Muscle of leg (tissue), 11 donors: ENCODE data around the gene ITFG1. TPM values are rescaled to one million over a fixed set of nuclear protein-coding genes. Genes with fewer than 3 reads are reported as not detected.
"Not testable (repeated sequence)": the region's sequence is repeated elsewhere in the genome, so short reads cannot be mapped to it uniquely, and the experiment has no call there.

ENCODE experiments used
- DNase-seq: peaks from one replicate; pipeline ENCODE4 v3.0.0; 2013
- H3K27ac ChIP-seq: one replicate; pipeline ENCODE4 v1.5.1; 2013; ENCODE audit warnings: mild to moderate bottlenecking, low read length, control low read depth
- H3K27me3 ChIP-seq: one replicate; pipeline ENCODE4 v1.6.1; 2013; ENCODE audit warnings: low read length; ENCODE audit not compliant: control insufficient read depth, insufficient read depth
- H3K36me3 ChIP-seq: one replicate; pipeline ENCODE4 v1.6.1; 2013; ENCODE audit warnings: low read length; ENCODE audit not compliant: control insufficient read depth, insufficient read depth
- H3K4me1 ChIP-seq: one replicate; pipeline ENCODE4 v1.6.1; 2013; ENCODE audit warnings: low read length; ENCODE audit not compliant: control insufficient read depth, insufficient read depth
- H3K4me3 ChIP-seq: one replicate; pipeline ENCODE4 v1.5.1; 2013; ENCODE audit warnings: low read length, control low read depth
- H3K9me3 ChIP-seq: replicated peaks from 2 replicates; pipeline ENCODE4 v1.6.1; 2013; ENCODE audit warnings: low read depth, low read length; ENCODE audit not compliant: control insufficient read depth
- WGBS: methylation state at CpG from one replicate; pipeline ENCODE4 v1.1.5; 2013; ENCODE audit warnings: missing lambda C conversion rate; ENCODE audit not compliant: insufficient coverage; 5-methylcytosine and 5-hydroxymethylcytosine counted together
- polyA plus RNA-seq, 8 donors: library from polyadenylated mRNA; unstranded; fragments of 120-200 nt; gene quantifications; one replicate each; pipeline versions ENCODE4 v1.2.1 to v1.2.3, GENCODE V29; 2013; ENCODE audit warnings: inconsistent platforms in 1 of 8, low replicate concordance in 1 of 8; ENCODE audit not compliant: insufficient read length in 8 of 8, insufficient read depth in 1 of 8
- total RNA-seq: library from RNA; stranded (reverse); fragments of 120-200 nt; gene quantifications from one replicate; pipeline ENCODE4 v1.2.4, GENCODE V29; 2013

ITFG1 gene
- total and polyA plus RNA-seq, 9 donors = 65.3 to 99.1 (median 81.1) TPM

- no CpG with 5 or more reads among the region's 2 CpGs for WGBS
- H3K27ac ChIP-seq, H3K4me3 ChIP-seq, H3K36me3 ChIP-seq, H3K27me3 ChIP-seq, H3K4me1 ChIP-seq, H3K9me3 ChIP-seq, DNase-seq: not testable (repeated sequence)
Observed at GRCh38 chr16:47434274-47434673, 26.6 kb downstream of the ITFG1 start.

GRCh38 chr16:47431960-47432359 lies 28.9 kb downstream of the ITFG1 start:
- no peak for DNase-seq
- H3K27ac ChIP-seq = no peak overlapping the region
- WGBS = 67% methylated on average over 1 of the region's 3 CpGs
- H3K9me3 ChIP-seq = peaks cover 2% of the 10 kb centered on the region
- H3K4me3 ChIP-seq = no peak overlapping the region
- no peaks in the 10 kb centered on the region for H3K4me1 ChIP-seq
- no peaks in the 10 kb centered on the region for H3K27me3 ChIP-seq
- H3K36me3 ChIP-seq = peaks cover 5% of the 10 kb centered on the region

- peaks cover 2% of the 10 kb centered on the region for H3K9me3 ChIP-seq
- no CpG with 5 or more reads among the region's 1 CpG for WGBS
- DNase-seq = no peak
- no peak overlapping the region for H3K4me3 ChIP-seq
- H3K4me1 ChIP-seq = no peaks in the 10 kb centered on the region
- no peaks in the 10 kb centered on the region for H3K27me3 ChIP-seq
- H3K36me3 ChIP-seq = peaks cover 16% of the 10 kb centered on the region
- H3K27ac ChIP-seq = no peak overlapping the region
Observed at GRCh38 chr16:47426806-47427205, 34.1 kb downstream of the ITFG1 start.

GRCh38 chr16:47424846-47425245 lies 36.0 kb downstream of the ITFG1 start:
- no peaks in the 10 kb centered on the region for H3K4me1 ChIP-seq
- H3K36me3 ChIP-seq = peaks cover 16% of the 10 kb centered on the region
- H3K27me3 ChIP-seq = no peaks in the 10 kb centered on the region
- H3K27ac ChIP-seq = no peak overlapping the region
- H3K4me3 ChIP-seq = no peak overlapping the region
- DNase-seq = no peak
- no peaks in the 10 kb centered on the region for H3K9me3 ChIP-seq
- 94% methylated on average over 13 of the region's 13 CpGs for WGBS

DNA sequence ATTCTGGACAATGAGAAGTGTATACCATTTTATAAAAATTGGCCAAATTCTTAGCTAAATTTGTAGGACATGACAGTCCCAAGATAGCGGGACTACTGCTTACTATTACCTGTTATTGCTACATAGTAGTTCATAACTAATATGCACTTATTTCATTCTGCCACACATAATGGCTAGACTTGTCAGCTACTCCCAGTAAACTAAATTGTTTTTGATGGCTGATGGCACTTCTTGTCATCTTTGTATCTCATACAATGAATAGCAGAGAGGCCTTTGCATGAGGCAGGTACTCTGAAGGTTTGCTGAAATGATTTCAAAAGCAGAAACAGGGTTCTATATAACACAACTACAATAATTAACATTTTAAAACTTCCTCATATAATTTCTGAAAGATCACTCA lies 44.0 kb downstream of the ITFG1 start:
- Histone ChIP-seq H3K36me3 (no peaks in the 10 kb centered on the region), H3K4me1 (no peaks in the 10 kb centered on the region), H3K27ac (no peak overlapping the region), H3K27me3 (no peaks in the 10 kb centered on the region), H3K4me3 (no peak overlapping the region), H3K9me3 (no peaks in the 10 kb centered on the region)
- no CpG with 5 or more reads among the region's 1 CpG for WGBS
- no peak for DNase-seq

DNA sequence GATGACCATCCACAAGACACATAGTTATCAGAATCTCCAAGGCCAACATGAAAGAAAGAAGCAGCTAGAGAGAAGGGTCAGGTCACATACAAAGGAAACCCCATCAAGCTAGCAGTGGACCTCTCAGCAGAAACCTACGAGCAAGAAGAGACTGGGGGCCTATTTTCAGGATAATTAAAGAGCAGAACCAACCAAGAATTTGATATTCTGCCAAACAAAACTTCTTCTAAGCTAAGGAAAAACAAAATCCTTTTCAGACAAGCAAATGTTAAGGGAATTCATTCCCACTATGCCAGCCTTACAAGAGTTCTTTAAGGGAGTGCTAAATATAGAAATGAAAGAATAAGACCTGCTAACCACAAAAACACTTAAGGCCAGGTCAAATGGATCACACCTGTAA lies 47.8 kb downstream of the ITFG1 start:
- H3K4me3 ChIP-seq = no peak overlapping the region
- H3K27ac ChIP-seq = no peak overlapping the region
- no CpG with 5 or more reads among the region's 1 CpG for WGBS
- H3K9me3 ChIP-seq = no peaks in the 10 kb centered on the region
- H3K27me3 ChIP-seq = no peaks in the 10 kb centered on the region
- no peaks in the 10 kb centered on the region for H3K4me1 ChIP-seq
- no peak for DNase-seq
- no peaks in the 10 kb centered on the region for H3K36me3 ChIP-seq

DNA sequence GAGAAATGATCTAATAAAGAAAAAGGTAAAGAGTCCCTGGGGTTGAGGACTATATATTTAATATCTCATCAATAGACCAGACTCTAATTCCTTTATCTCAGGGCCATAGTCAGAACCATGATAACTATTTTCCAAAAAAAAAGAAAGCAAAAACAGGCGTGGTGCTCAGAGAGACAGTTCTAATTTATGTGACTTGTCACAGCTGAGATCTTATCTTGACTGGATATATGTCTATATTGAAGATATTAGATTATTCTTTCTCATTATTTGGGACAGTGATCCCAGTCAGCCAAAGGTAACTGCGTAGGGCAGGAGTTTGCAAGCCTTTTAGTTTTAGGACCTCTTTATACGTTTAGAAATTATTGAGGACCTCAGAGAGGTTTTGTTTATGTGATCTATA lies 52.4 kb downstream of the ITFG1 start:
- no CpG with 5 or more reads among the region's 3 CpGs for WGBS
- H3K36me3 ChIP-seq = no peaks in the 10 kb centered on the region

DNA sequence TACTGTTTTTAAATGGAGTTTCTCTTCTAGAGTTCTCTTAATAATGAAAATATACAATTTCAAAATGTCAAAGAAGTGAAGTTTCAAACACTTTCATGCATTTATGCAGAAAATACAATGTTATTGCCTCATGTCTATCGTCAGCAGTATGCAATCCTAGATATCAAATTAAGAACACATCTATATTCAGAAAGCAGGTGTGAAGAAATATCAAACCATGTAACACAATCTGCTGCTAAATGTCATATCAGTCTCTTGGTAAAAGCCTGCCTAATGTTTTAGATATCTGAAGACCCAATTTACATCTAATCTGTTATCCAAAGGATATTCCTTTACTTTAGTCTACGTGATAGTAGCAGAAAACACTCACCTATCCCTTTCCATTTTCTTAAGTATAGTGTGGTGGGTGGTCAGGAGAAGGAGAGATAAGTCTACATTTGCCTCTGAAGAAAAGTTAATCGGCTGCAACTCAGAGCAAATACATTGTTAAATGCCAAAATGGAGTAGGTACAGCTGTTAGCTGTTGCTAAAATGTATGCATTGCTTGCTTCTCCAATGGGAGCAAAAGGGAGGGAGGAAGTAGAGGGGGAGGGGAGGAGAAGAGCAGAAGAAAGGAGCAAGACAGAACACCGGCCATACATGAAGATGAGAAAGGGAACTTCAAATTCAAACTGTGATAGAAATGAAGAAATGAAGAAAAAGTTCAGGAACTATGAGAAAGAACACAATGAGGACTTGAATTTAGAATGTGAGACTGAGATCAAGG lies 64.9 kb downstream of the ITFG1 start:
- WGBS = 48% methylated on average over 2 of the region's 4 CpGs
- Histone ChIP-seq H3K27me3 (no peaks in the 10 kb centered on the region), H3K9me3 (no peaks in the 10 kb centered on the region), H3K27ac (peak overlapping the region; percentile 49), H3K4me1 (peaks cover 4% of the 10 kb centered on the region), H3K4me3 (peak overlapping the region; percentile 27), H3K36me3 (no peaks in the 10 kb centered on the region)
- DNase-seq = peak; percentile 29

More for the DNA sequence above, 52.4 kb downstream of the ITFG1 start:
- DNase-seq = no peak
- no peaks in the 10 kb centered on the region for H3K9me3 ChIP-seq
- no peaks in the 10 kb centered on the region for H3K4me1 ChIP-seq
- no peaks in the 10 kb centered on the region for H3K27me3 ChIP-seq
- H3K4me3 ChIP-seq = no peak overlapping the region
- H3K27ac ChIP-seq = no peak overlapping the region

GRCh38 chr16:47392081-47392480 lies 68.8 kb downstream of the ITFG1 start:
- no peak overlapping the region for H3K4me3 ChIP-seq
- H3K4me1 ChIP-seq = peaks cover 6% of the 10 kb centered on the region
- 73% methylated on average over 2 of the region's 8 CpGs for WGBS
- H3K27me3 ChIP-seq = no peaks in the 10 kb centered on the region
- DNase-seq = peak; percentile 25
- no peaks in the 10 kb centered on the region for H3K9me3 ChIP-seq
- H3K36me3 ChIP-seq = no peaks in the 10 kb centered on the region
- no peak overlapping the region for H3K27ac ChIP-seq

- no peak overlapping the region for H3K4me3 ChIP-seq
- H3K4me1 ChIP-seq = peaks cover 7% of the 10 kb centered on the region
- H3K9me3 ChIP-seq = no peaks in the 10 kb centered on the region
- no peak overlapping the region for H3K27ac ChIP-seq
- no peak for DNase-seq
- H3K36me3 ChIP-seq = no peaks in the 10 kb centered on the region
- H3K27me3 ChIP-seq = no peaks in the 10 kb centered on the region
- whole genome bisulfite sequencing = no CpG with 5 or more reads among the region's 4 CpGs
Observed at GRCh38 chr16:47388705-47389104, 72.2 kb downstream of the ITFG1 start.
